WTC11 (cell line): ENCODE measurements around the gene CNOT6.

Source experiments
- CBFB ChIP-seq: sonication (generic); formaldehyde crosslinking; IDR thresholded peaks from 2 replicates; pipeline ENCODE4 v1.8.1; 2022; ENCODE audit warnings: mild to moderate bottlenecking, low read depth, missing genetic modification reagents
- ETV6 ChIP-seq: sonication (generic); formaldehyde crosslinking; IDR thresholded peaks from 2 replicates; pipeline ENCODE4 v1.8.1; 2022; ENCODE audit warnings: mild to moderate bottlenecking, missing genetic modification reagents
- NFATC4 ChIP-seq: fragments of 250-450 bp; sonication (Bioruptor Pico); IDR thresholded peaks from 2 replicates; pipeline ENCODE4 v1.9.0; 2021; ENCODE audit warnings: mild to moderate bottlenecking
- RELA ChIP-seq: sonication (generic); formaldehyde crosslinking; IDR thresholded peaks from 2 replicates; pipeline ENCODE4 v1.8.1; 2022; ENCODE audit warnings: missing genetic modification reagents, mild to moderate bottlenecking, borderline replicate concordance
- SP1 ChIP-seq: sonication (generic); formaldehyde crosslinking; conservative IDR thresholded peaks from 2 replicates; pipeline ENCODE4 v1.8.1; 2022; ENCODE audit warnings: missing genetic modification reagents
- ZBTB21 ChIP-seq: sonication (generic); formaldehyde crosslinking; IDR thresholded peaks from 2 replicates; pipeline ENCODE4 v1.8.1; 2023; ENCODE audit warnings: mild to moderate bottlenecking, missing genetic modification reagents, borderline replicate concordance
- TF ChIP-seq, protein P1 (sequence below): fragments of 200-600 bp; IDR thresholded peaks from 2 replicates; pipeline ENCODE4 v1.8.0; 2022; ENCODE audit warnings: antibody characterized with exemption
- TF ChIP-seq, protein P2 (sequence below): sonication (generic); formaldehyde crosslinking; IDR thresholded peaks from 2 replicates; pipeline ENCODE4 v1.8.1; 2023; ENCODE audit warnings: mild to moderate bottlenecking, missing genetic modification reagents, moderate library complexity
- TF ChIP-seq, protein P3 (sequence below): sonication (generic); formaldehyde crosslinking; IDR thresholded peaks from 2 replicates; pipeline ENCODE4 v1.8.0; 2022; ENCODE audit warnings: mild to moderate bottlenecking, missing genetic modification reagents
- TF ChIP-seq, protein P4 (sequence below): sonication (generic); formaldehyde crosslinking; IDR thresholded peaks from 2 replicates; pipeline ENCODE4 v1.8.0; 2023; ENCODE audit warnings: missing genetic modification reagents
- TF ChIP-seq, protein P5 (sequence below): sonication (generic); formaldehyde crosslinking; IDR thresholded peaks from 2 replicates; pipeline ENCODE4 v1.8.1; 2022; ENCODE audit warnings: missing genetic modification reagents, borderline replicate concordance

DNA sequence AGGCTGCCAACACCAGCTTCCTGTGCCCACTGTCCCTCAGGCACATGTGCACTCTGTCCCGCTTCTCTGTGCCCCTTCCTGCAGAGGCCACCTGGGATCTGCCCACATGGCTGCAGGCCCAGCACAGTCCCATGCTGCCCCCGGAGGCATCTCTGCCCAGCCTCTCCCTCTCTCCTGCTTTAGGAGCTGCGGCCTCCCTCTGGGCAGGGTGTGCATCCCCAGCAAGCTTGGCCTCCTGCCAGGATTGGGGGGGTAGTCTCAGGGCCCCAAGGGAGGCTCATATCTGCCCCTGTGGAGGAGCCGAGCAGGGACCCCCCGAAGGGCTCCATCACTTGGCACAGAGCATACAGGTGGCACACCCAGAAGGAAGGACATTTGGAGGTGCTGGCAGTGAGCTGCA, 130.4 kb downstream of the CNOT6 start:
- TF ChIP-seq, protein P1, sequence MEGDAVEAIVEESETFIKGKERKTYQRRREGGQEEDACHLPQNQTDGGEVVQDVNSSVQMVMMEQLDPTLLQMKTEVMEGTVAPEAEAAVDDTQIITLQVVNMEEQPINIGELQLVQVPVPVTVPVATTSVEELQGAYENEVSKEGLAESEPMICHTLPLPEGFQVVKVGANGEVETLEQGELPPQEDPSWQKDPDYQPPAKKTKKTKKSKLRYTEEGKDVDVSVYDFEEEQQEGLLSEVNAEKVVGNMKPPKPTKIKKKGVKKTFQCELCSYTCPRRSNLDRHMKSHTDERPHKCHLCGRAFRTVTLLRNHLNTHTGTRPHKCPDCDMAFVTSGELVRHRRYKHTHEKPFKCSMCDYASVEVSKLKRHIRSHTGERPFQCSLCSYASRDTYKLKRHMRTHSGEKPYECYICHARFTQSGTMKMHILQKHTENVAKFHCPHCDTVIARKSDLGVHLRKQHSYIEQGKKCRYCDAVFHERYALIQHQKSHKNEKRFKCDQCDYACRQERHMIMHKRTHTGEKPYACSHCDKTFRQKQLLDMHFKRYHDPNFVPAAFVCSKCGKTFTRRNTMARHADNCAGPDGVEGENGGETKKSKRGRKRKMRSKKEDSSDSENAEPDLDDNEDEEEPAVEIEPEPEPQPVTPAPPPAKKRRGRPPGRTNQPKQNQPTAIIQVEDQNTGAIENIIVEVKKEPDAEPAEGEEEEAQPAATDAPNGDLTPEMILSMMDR, result no peak
- TF ChIP-seq NFATC4 (CRISPR knock-in tag) (no peak), RELA (no peak), ZBTB21 (CRISPR knock-in tag) (no peak), ETV6 (CRISPR knock-in tag) (no peak), CBFB (CRISPR knock-in tag) (no peak), SP1 (CRISPR knock-in tag) (no peak)
- TF ChIP-seq, protein P2, sequence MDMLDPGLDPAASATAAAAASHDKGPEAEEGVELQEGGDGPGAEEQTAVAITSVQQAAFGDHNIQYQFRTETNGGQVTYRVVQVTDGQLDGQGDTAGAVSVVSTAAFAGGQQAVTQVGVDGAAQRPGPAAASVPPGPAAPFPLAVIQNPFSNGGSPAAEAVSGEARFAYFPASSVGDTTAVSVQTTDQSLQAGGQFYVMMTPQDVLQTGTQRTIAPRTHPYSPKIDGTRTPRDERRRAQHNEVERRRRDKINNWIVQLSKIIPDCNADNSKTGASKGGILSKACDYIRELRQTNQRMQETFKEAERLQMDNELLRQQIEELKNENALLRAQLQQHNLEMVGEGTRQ (CRISPR knock-in tag), result no peak
- TF ChIP-seq, protein P3, sequence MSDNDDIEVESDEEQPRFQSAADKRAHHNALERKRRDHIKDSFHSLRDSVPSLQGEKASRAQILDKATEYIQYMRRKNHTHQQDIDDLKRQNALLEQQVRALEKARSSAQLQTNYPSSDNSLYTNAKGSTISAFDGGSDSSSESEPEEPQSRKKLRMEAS (CRISPR knock-in tag), result no peak
- TF ChIP-seq, protein P4, sequence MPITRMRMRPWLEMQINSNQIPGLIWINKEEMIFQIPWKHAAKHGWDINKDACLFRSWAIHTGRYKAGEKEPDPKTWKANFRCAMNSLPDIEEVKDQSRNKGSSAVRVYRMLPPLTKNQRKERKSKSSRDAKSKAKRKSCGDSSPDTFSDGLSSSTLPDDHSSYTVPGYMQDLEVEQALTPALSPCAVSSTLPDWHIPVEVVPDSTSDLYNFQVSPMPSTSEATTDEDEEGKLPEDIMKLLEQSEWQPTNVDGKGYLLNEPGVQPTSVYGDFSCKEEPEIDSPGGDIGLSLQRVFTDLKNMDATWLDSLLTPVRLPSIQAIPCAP (CRISPR knock-in tag), result no peak
- TF ChIP-seq, protein P5, sequence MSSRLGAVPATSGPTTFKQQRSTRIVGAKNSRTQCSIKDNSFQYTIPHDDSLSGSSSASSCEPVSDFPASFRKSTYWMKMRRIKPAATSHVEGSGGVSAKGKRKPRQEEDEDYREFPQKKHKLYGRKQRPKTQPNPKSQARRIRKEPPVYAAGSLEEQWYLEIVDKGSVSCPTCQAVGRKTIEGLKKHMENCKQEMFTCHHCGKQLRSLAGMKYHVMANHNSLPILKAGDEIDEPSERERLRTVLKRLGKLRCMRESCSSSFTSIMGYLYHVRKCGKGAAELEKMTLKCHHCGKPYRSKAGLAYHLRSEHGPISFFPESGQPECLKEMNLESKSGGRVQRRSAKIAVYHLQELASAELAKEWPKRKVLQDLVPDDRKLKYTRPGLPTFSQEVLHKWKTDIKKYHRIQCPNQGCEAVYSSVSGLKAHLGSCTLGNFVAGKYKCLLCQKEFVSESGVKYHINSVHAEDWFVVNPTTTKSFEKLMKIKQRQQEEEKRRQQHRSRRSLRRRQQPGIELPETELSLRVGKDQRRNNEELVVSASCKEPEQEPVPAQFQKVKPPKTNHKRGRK, result no peak
